Motor neuron (in vitro differentiated cells): ENCODE measurements around the gene DPYD. TPM values are rescaled to one million over a fixed set of nuclear protein-coding genes. Genes with fewer than 3 reads are reported as not detected.

ENCODE experiments used
- ATAC-seq, 8 experiments: fragments of 200-7000 bp; cut with Tn5 transposase; replicated peaks in 6 of 8; 2 replicates each; pipeline ENCODE4 v1.8.0; 2021; ENCODE audit warnings: mild to moderate bottlenecking in 8 of 8, moderate library complexity in 8 of 8
- H3K27ac ChIP-seq, 2 donors: fragments of 250-450 bp; sonication (Bioruptor Pico); 2 replicates each; pipeline ENCODE4 v1.9.0; 2021; ENCODE audit warnings: antibody characterized with exemption in 2 of 2, mild to moderate bottlenecking in 2 of 2, moderate library complexity in 1 of 2
- H3K4me1 ChIP-seq, 2 donors: fragments of 250-450 bp; sonication (Bioruptor Pico); replicated peaks in 1 of 2; 2 replicates each; pipeline ENCODE4 v1.6.1; 2021; ENCODE audit warnings: antibody characterized with exemption in 2 of 2, mild to moderate bottlenecking in 2 of 2, moderate library complexity in 1 of 2
- H3K4me3 ChIP-seq, 5 donors: fragments of 250-450 bp; sonication (Bioruptor Pico); 2 replicates each; pipeline ENCODE4 v1.9.0; 2021; ENCODE audit warnings: antibody characterized with exemption in 5 of 5, mild to moderate bottlenecking in 5 of 5, moderate library complexity in 4 of 5
- WGBS, 10 experiments: fragments of 450-650 bp; shearing (Covaris generic); methylation state at CpG; one replicate each; pipeline ENCODE4 v1.0.0; 2022; 5-methylcytosine and 5-hydroxymethylcytosine counted together
- in situ Hi-C, 9 experiments: fragments of 400-800 bp; cut with MboI; loops; one replicate each; pipeline ENCODE4 v1.15.0; 2021; ENCODE audit warnings: low sequenced_read_pairs in 9 of 9, low pct_unique_long_range_greater_than_20kb in 2 of 9; ENCODE audit not compliant: unreplicated experiment in 9 of 9
- total RNA-seq, 8 experiments: library from RNA; unstranded; fragments of 300-600 nt; gene quantifications; 2 replicates each; pipeline versions ENCODE4 v1.2.3 to v1.2.4, GENCODE V29; 2022

Gene DPYD
- total RNA-seq, 8 experiments from 2014 or later, result 7.4 to 37.1 (median 14.2) TPM

- H3K27ac ChIP-seq, result no peak overlapping the region
- in situ Hi-C loops, result no loop called here
Observed at GRCh38 chr1:97499667-97500066, 421.2 kb downstream of the DPYD start.

DNA sequence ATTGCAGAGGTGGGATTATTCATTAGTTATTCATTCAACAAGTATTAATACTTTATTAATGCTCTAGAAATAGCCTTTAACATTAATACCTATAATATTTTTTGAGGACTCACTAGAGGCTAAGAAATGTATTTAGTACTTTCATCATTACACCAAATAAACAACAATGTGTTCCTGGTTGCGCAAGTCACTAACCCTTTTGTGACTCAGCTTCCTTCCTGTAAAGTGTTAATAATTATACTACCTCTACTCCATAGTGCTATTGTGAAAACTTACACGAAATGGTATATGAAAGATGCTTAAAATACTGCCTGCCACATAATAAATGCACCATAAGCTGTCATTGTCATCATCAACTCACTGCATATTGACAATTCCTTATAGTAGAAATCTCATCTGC, 431.0 kb downstream of the DPYD start:
- ATAC-seq, result peak in 2 of 8 experiments; percentile 12 to 45
- H3K4me1 ChIP-seq, result peaks cover 0 to 14% of the 10 kb centered on the region in 2 donors
- WGBS, 10 experiments, result 20 to 100% (median 57%) methylated on average over 1 to 2 of the region's 2 CpGs; no CpG with 5 or more reads in 2 of the 10 experiments
- H3K27ac ChIP-seq, result no peak overlapping the region
- in situ Hi-C loops, result no loop called here
- no peak overlapping the region for H3K4me3 ChIP-seq

More at GRCh38 chr1:97499667-97500066, 421.2 kb downstream of the DPYD start:
- Histone ChIP-seq H3K4me3 (no peak overlapping the region), H3K4me1 (peaks cover 0 to 9% of the 10 kb centered on the region in 2 donors)
- ATAC-seq, result no peak

GRCh38 chr1:97488530-97488929, 432.3 kb downstream of the DPYD start:
- in situ Hi-C loops, result no loop called here
- Histone ChIP-seq H3K4me1 (peaks cover 0 to 14% of the 10 kb centered on the region in 2 donors), H3K27ac (no peak overlapping the region), H3K4me3 (no peak overlapping the region)
- 47 to 100% (median 60%) methylated on average over 1 to 2 of the region's 2 CpGs; no CpG with 5 or more reads in 3 of the 10 experiments for WGBS, 10 experiments
- peak in 4 of 8 experiments; percentile 19 to 94 (median 64) for ATAC-seq

- WGBS, 10 experiments, result 83 to 100% (median 91%) methylated on average over 1 of the region's 1 CpG; no CpG with 5 or more reads in 1 of the 10 experiments
- H3K4me3 ChIP-seq, result no peak overlapping the region
- in situ Hi-C loops, result no loop called here
- no peaks in the 10 kb centered on the region for H3K4me1 ChIP-seq
- no peak overlapping the region for H3K27ac ChIP-seq
- ATAC-seq, result no peak
Observed at GRCh38 chr1:97482022-97482421, 438.8 kb downstream of the DPYD start.

GRCh38 chr1:97467445-97467844, 453.4 kb downstream of the DPYD start:
- Histone ChIP-seq H3K4me3 (no peak overlapping the region), H3K27ac (no peak overlapping the region), H3K4me1 (no peaks in the 10 kb centered on the region)
- ATAC-seq, result no peak
- in situ Hi-C loops, result no loop called here
- WGBS, 10 experiments, result 65 to 100% (median 85%) methylated on average over 1 to 2 of the region's 2 CpGs; no CpG with 5 or more reads in 2 of the 10 experiments

- no peaks in the 10 kb centered on the region for H3K4me1 ChIP-seq
- H3K4me3 ChIP-seq, result no peak overlapping the region
- ATAC-seq, result no peak
- 71 to 97% (median 87%) methylated on average over 1 to 5 of the region's 5 CpGs; no CpG with 5 or more reads in 1 of the 10 experiments for WGBS, 10 experiments
- in situ Hi-C loops, result no loop called here
- H3K27ac ChIP-seq, result no peak overlapping the region
Observed at GRCh38 chr1:97464305-97464704, 456.5 kb downstream of the DPYD start.

DNA sequence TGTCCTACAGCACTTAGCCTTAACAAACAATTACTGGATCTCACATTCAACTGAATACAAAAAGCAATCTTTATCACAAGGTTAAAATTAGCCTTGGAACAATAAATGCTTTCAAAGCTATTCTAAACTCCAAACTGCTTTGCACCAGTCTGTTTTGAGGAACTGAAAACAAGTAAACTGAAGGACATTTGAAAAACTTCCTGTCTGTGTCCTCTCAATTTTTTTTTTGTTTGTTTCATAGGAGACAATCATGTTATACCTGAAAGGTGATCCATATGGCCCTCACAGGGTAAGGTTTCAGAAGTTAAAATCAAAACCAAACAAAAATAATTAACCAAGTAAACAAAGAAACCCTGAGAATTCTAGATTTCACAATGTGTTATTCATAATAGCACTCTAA, 459.1 kb downstream of the DPYD start:
- in situ Hi-C loops, result no loop called here
- peaks cover 0 to 5% of the 10 kb centered on the region in 2 donors for H3K4me1 ChIP-seq
- no peak overlapping the region for H3K4me3 ChIP-seq
- no peak overlapping the region for H3K27ac ChIP-seq
- no peak for ATAC-seq

DNA sequence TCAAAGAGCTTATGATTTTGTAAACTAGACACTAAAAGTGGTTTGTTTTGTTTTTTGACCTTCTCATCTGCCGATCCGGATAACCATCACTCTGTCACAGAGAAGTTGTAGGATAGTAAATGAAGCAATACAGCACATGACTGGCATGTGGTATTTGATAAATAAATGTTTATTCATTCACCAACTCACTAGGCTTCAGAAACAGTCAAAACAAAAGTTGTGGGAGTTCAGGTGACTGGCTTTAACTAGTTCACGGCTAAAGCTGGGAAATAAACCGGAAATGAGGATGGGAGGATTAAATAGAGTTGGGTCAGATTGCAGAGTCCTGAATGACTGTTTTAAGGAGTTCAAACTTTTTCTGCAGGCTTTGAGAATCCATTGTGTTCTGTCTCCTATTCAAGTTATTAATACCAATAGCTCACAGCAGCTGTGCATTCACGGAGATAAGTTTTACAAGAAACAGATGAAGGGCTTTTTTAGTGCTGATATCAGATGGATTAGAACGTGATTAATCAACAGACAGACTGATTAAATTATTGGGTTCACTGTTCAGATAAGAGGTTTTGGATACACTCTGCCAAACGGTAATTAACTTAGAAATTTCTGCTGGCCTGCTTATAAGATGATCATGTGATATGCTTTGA, 463.3 kb downstream of the DPYD start:
- H3K4me1 ChIP-seq, result peaks cover 0 to 5% of the 10 kb centered on the region in 2 donors
- WGBS, 10 experiments, result 71 to 100% (median 92%) methylated on average over 1 to 7 of the region's 7 CpGs; no CpG with 5 or more reads in 1 of the 10 experiments
- no peak overlapping the region for H3K27ac ChIP-seq
- no peak for ATAC-seq
- no peak overlapping the region for H3K4me3 ChIP-seq
- in situ Hi-C loops, result no loop called here

DNA sequence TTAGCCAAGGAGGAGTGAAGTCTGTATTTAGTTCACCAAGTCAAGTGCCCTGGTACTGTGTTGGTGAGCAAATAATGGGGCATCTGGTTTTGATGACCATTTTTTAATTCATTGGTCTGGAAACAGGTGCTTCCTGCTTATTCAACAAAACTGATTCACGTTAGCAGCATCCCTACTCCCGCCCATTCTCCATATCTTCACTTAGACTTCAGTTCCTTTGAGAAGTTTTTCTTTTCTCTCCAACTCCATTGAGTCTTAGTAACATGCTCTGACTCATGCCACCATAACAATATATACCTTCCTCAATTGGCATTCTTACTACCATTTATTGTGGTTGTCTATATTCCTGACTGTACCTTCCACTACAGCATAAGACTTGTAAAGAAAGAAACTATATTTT, 468.9 kb downstream of the DPYD start:
- 58 to 100% (median 94%) methylated on average over 1 to 2 of the region's 2 CpGs; no CpG with 5 or more reads in 3 of the 10 experiments for WGBS, 10 experiments
- no peak for ATAC-seq
- Histone ChIP-seq H3K27ac (no peak overlapping the region), H3K4me3 (no peak overlapping the region), H3K4me1 (peaks cover 0 to 10% of the 10 kb centered on the region in 2 donors)
- in situ Hi-C loops, result no loop called here

DNA sequence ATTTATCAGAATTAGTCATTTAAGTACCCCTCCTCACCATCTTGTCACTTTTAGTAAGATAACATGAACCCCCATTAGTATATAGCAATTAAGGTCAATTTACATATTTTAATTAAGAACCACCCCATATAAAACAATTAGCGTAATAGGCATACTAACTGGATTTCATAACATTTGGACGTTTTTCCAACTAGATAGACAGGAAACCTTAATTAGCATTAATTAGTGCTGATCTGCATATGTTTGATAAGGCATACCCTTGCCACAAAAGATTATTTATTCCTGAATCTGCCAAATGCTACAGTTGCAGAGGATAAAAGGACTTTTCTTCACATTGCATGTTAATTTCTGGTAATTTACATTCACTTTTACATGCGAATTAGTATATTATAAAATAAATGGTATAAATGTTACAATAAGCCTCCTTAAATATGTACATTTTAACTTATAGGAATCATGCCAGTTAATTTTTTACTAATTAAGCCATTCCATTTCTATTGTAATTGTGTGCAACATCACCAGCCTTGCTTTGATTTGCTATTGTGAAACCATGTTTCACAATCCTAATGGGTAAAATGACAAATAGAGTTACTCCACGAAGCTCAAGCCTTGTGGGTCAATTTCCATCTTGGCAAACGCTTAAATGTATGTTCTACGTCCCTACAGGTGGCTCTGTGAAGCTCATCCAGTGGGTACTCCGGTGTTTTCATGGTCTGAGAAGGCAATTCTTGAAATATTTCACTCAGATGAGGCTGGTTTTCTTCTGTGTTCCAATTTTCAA, 469.6 kb downstream of the DPYD start:
- no peak for ATAC-seq
- in situ Hi-C loops, result no loop called here
- Histone ChIP-seq H3K4me1 (peaks cover 0 to 15% of the 10 kb centered on the region in 2 donors), H3K27ac (no peak overlapping the region), H3K4me3 (no peak overlapping the region)
- WGBS, 10 experiments, result 68 to 90% (median 82%) methylated on average over 1 to 7 of the region's 7 CpGs

DNA sequence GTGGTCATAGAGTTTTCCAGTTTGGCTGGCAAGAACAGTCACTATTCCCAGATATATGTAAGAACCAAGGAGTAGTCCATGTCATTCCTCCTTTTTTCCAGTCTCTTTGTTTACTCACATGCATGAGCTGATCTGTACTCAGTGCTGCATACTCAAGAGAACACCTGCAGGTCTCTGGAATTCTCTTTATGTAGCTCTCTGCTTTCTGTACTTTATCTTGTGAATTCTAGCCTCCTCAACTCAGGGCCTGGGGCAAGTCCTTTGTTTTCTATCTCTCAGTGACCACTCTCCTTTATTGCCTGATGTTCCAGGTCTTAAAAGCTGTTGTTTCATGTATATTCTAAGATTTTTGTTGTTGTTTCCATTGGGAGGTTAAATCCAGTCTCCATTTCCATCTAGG, 478.9 kb downstream of the DPYD start:
- H3K4me1 ChIP-seq, result peaks cover 8 to 10% of the 10 kb centered on the region in 2 donors
- H3K27ac ChIP-seq, result no peak overlapping the region
- ATAC-seq, result no peak
- in situ Hi-C loops, result no loop called here
- no peak overlapping the region for H3K4me3 ChIP-seq

DNA sequence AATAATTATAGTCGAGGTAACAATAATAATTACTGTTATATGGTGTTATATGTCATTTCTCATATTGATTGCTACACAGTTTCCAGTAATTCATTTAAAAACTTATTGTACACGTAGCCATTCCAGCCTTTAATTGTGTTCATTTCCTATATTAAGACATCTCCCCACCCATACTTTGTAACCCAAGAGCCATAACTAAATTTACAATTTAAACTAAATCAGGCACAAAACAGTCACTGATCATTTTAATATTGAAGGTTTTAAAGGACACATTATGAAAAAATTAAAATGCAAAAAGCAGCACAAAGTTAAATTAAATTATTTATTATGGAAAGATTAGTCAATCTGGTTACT, 487.0 kb downstream of the DPYD start:
- H3K27ac ChIP-seq, result no peak overlapping the region
- ATAC-seq, result peak in 3 of 8 experiments; percentile 65 to 76 (median 73)
- peaks cover 0 to 3% of the 10 kb centered on the region in 2 donors for H3K4me1 ChIP-seq
- H3K4me3 ChIP-seq, result no peak overlapping the region
- WGBS, 10 experiments, result 0 to 100% (median 83%) methylated on average over 1 to 2 of the region's 2 CpGs
- in situ Hi-C loops, result no loop called here

DNA sequence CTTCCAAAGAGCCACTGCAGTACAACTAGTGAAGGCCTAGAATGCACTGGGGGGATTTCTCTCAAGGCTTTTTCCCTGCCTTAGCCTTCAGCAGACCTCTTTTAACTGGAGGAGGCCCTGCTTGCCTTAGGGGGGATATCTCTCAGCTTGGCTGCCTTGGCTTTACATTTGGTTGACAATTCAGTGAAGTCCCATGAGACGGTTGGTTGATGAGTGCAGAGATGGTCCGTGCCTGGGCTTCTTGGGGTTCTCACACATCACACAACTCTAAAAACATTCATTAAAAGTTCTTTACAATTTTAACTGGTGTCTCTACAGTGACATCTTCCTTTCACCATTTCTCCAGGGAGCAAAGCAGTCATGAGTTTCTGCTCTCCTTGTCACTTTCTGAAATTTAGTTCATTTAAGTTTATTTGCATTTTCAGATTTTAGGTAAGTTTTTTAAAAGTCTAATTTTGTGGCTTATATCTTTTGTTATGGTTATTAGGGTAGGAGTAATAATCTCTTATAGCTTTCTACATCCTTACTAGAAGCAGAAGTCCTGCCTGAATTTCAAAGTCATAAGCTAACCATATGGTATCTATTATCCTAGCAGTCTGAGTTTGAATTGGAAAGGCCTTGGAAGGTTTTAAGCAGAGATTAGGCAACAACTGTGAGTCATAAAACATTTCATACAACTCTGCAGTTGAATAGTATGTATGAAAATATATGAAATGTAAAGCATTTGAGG, 487.6 kb downstream of the DPYD start:
- in situ Hi-C loops, result no loop called here
- 0 to 95% (median 65%) methylated on average over 1 to 2 of the region's 2 CpGs; no CpG with 5 or more reads in 5 of the 10 experiments for WGBS, 10 experiments

More for the DNA sequence above, 487.6 kb downstream of the DPYD start:
- Histone ChIP-seq H3K4me3 (no peak overlapping the region), H3K27ac (no peak overlapping the region), H3K4me1 (peaks cover 0 to 3% of the 10 kb centered on the region in 2 donors)
- peak in 3 of 8 experiments; percentile 89 to 98 (median 93) for ATAC-seq
